C4-2B (cell line): ENCODE results near the gene GATA5.

Source experiments
- H3K27ac ChIP-seq: fragments of 450-650 bp; 2 replicates; pipeline ENCODE4 v1.5.1; 2017
- ZFX ChIP-seq: fragments of 450-650 bp; IDR thresholded peaks from 2 replicates; pipeline ENCODE4 v1.6.1; 2017
- TF ChIP-seq, protein P1 (sequence below): fragments of 450-650 bp; conservative IDR thresholded peaks from 2 replicates; pipeline ENCODE4 v1.5.1; 2017; ENCODE audit warnings: mild to moderate bottlenecking

The GATA5 gene, protein sequence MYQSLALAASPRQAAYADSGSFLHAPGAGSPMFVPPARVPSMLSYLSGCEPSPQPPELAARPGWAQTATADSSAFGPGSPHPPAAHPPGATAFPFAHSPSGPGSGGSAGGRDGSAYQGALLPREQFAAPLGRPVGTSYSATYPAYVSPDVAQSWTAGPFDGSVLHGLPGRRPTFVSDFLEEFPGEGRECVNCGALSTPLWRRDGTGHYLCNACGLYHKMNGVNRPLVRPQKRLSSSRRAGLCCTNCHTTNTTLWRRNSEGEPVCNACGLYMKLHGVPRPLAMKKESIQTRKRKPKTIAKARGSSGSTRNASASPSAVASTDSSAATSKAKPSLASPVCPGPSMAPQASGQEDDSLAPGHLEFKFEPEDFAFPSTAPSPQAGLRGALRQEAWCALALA

GRCh38 chr20:62475772-62476055 is at the start of gene GATA5:
Gene GATA5, minus strand, starts transcription at chr20:62475995. Its CDS starts 474 bp downstream, at chr20:62475521.
- no peak for TF ChIP-seq ZFX
- TF ChIP-seq, protein P1, sequence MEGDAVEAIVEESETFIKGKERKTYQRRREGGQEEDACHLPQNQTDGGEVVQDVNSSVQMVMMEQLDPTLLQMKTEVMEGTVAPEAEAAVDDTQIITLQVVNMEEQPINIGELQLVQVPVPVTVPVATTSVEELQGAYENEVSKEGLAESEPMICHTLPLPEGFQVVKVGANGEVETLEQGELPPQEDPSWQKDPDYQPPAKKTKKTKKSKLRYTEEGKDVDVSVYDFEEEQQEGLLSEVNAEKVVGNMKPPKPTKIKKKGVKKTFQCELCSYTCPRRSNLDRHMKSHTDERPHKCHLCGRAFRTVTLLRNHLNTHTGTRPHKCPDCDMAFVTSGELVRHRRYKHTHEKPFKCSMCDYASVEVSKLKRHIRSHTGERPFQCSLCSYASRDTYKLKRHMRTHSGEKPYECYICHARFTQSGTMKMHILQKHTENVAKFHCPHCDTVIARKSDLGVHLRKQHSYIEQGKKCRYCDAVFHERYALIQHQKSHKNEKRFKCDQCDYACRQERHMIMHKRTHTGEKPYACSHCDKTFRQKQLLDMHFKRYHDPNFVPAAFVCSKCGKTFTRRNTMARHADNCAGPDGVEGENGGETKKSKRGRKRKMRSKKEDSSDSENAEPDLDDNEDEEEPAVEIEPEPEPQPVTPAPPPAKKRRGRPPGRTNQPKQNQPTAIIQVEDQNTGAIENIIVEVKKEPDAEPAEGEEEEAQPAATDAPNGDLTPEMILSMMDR, result no peak
- no peak within 1 kb of the TSS for H3K27ac ChIP-seq

DNA sequence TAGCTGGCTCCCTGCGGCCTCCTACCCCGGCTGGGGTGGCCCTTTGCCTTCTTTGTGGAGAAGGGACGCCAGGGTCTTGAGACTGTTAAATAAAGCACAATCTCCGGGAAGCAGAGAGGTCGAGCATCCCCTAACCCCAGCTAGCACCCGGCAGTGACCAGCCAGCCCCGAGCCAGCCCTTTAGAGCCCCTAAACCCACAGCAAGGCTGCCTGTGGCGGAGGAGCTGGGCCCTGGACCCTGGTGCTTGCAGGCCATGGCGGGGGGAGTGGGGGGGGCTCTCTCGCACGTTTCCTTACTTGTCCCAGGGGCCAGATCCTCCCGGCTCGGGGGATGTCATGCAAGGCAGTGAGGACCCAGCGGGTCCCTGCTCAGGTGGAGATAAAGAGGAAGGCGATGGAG is 49.2 kb upstream of the GATA5 start:
- no peak for TF ChIP-seq ZFX
- TF ChIP-seq, protein P1, result no peak
- no peak overlapping the region for H3K27ac ChIP-seq

DNA sequence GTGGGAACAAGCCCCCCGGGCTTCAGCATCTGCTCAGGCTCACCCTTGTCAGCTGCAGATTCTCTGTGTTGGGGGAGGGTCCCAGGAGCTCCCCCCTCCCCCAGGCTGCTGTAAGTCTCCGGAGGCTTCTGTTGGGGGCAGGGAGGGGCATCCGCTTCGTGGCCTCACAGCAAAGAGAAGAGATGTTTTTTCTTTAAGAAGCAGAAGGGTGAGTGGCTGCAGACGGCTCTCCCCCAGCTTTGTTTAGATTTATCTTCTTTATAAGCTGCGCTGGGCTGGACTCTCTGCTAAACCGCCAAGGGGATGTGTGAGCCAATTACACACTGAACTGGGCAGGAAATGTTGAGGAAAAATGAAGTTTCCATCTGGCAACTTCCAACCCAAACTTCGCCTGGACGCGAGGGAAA is 48.7 kb upstream of the GATA5 start:
- no peak overlapping the region for H3K27ac ChIP-seq
- TF ChIP-seq, protein P1, result no peak
- no peak for TF ChIP-seq ZFX

- no peak overlapping the region for H3K27ac ChIP-seq
- TF ChIP-seq ZFX, result no peak
- TF ChIP-seq, protein P1, result no peak
Observed at GRCh38 chr20:62523473-62524203, 47.8 kb upstream of the GATA5 start.

DNA sequence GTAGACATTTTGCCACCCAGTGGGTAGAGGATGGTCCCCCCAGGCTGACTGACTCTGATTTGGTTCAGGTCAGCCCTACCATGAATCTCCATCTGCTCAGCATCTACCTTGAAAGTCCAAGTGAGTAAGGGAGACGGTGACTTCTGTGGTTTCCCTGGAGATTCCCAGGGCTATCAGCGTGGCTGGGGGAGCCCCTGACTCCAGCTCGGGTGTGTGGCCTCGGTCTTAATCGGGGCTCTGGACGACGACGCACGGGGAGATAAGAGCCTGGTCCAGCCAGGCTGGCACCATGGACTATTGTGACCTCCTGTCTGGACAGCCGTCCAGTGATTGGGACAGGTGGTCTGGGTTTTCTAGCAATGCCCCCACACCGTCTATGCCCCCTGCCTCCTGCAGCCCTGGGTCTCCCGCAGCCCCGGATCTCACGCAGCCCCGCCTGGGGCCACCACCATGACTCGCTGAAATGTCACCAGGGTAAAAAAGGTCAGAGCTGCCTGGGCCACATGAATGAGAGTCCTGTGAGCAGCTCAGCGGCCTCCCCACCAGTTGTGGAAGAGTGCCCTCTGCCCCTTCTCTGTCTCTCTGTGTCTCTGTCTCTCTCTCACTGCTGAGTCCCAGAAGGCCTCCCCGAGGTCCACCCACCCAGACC is 47.1 kb upstream of the GATA5 start:
- no peak overlapping the region for H3K27ac ChIP-seq
- TF ChIP-seq, protein P1, result no peak
- no peak for TF ChIP-seq ZFX

- TF ChIP-seq, protein P1, result no peak
- no peak for TF ChIP-seq ZFX
- no peak overlapping the region for H3K27ac ChIP-seq
Observed at GRCh38 chr20:62519826-62520225, 44.0 kb upstream of the GATA5 start.

GRCh38 chr20:62518911-62519310 is 43.1 kb upstream of the GATA5 start:
- TF ChIP-seq ZFX, result no peak
- TF ChIP-seq, protein P1, result no peak

More at GRCh38 chr20:62518911-62519310, 43.1 kb upstream of the GATA5 start:
- no peak overlapping the region for H3K27ac ChIP-seq
